Nephron (organoid): ENCODE measurements around the gene ZMIZ1.

Experiments used
- H3K27ac Mint-ChIP-seq, 3 experiments: 2 replicates each; pipeline ENCODE4 v1.8.0; 2020; ENCODE audit warnings: mixed read lengths in 3 of 3, mild to moderate bottlenecking in 2 of 3, moderate library complexity in 1 of 3
- H3K27me3 Mint-ChIP-seq: 2 replicates; pipeline ENCODE4 v1.8.0; 2021; ENCODE audit warnings: low read depth, mild to moderate bottlenecking, moderate library complexity, mixed read lengths
- H3K36me3 Mint-ChIP-seq: 2 replicates; pipeline ENCODE4 v1.8.0; 2020; ENCODE audit warnings: low read depth, mixed read lengths
- H3K4me1 Mint-ChIP-seq: 2 replicates; pipeline ENCODE4 v1.8.0; 2020; ENCODE audit warnings: mixed read lengths
- H3K4me3 Mint-ChIP-seq, 3 experiments: 2 replicates each; pipeline ENCODE4 v1.8.0; 2020; ENCODE audit warnings: mild to moderate bottlenecking in 3 of 3, mixed read lengths in 3 of 3, moderate library complexity in 2 of 3
- H3K9me3 Mint-ChIP-seq: 2 replicates; pipeline ENCODE4 v1.8.0; 2020; ENCODE audit warnings: mixed read lengths
- TF ChIP-seq, protein P1 (sequence below), 3 experiments: fragments of 200-600 bp; sonication (generic); IDR thresholded peaks; one replicate each; pipeline ENCODE4 v1.5.0; 2021; ENCODE audit warnings: antibody characterized with exemption in 3 of 3; ENCODE audit not compliant: unreplicated experiment in 3 of 3

ZMIZ1 gene

DNA sequence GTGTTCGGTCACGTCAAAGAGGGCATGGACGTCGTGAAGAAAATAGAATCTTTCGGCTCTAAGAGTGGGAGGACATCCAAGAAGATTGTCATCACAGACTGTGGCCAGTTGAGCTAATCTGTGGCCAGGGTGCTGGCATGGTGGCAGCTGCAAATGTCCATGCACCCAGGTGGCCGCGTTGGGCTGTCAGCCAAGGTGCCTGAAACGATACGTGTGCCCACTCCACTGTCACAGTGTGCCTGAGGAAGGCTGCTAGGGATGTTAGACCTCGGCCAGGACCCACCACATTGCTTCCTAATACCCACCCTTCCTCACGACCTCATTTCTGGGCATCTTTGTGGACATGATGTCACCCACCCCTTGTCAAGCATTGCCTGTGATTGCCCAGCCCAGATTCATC lies 285.0 kb downstream of the ZMIZ1 start:
- H3K27me3 Mint-ChIP-seq, result no peaks in the 10 kb centered on the region
- peaks cover 4% of the 10 kb centered on the region for H3K9me3 Mint-ChIP-seq
- H3K36me3 Mint-ChIP-seq, result peaks cover 62% of the 10 kb centered on the region
- no peak overlapping the region for H3K4me3 Mint-ChIP-seq
- TF ChIP-seq, protein P1, sequence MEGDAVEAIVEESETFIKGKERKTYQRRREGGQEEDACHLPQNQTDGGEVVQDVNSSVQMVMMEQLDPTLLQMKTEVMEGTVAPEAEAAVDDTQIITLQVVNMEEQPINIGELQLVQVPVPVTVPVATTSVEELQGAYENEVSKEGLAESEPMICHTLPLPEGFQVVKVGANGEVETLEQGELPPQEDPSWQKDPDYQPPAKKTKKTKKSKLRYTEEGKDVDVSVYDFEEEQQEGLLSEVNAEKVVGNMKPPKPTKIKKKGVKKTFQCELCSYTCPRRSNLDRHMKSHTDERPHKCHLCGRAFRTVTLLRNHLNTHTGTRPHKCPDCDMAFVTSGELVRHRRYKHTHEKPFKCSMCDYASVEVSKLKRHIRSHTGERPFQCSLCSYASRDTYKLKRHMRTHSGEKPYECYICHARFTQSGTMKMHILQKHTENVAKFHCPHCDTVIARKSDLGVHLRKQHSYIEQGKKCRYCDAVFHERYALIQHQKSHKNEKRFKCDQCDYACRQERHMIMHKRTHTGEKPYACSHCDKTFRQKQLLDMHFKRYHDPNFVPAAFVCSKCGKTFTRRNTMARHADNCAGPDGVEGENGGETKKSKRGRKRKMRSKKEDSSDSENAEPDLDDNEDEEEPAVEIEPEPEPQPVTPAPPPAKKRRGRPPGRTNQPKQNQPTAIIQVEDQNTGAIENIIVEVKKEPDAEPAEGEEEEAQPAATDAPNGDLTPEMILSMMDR (IDR thresholded peaks at IDR 0.05; ENCODE audit: unreplicated experiment in 3 of 3), result no peak
- H3K4me1 Mint-ChIP-seq, result peaks cover 12% of the 10 kb centered on the region
- H3K27ac Mint-ChIP-seq, result no peak overlapping the region

GRCh38 chr10:79354141-79354540 lies 285.4 kb downstream of the ZMIZ1 start:
- H3K9me3 Mint-ChIP-seq, result peaks cover 4% of the 10 kb centered on the region
- H3K4me3 Mint-ChIP-seq, result no peak overlapping the region
- H3K27ac Mint-ChIP-seq, result no peak overlapping the region
- peaks cover 8% of the 10 kb centered on the region for H3K4me1 Mint-ChIP-seq
- TF ChIP-seq, protein P1 (IDR thresholded peaks at IDR 0.05; ENCODE audit: unreplicated experiment in 3 of 3), result no peak
- H3K36me3 Mint-ChIP-seq, result peaks cover 62% of the 10 kb centered on the region
- H3K27me3 Mint-ChIP-seq, result no peaks in the 10 kb centered on the region

DNA sequence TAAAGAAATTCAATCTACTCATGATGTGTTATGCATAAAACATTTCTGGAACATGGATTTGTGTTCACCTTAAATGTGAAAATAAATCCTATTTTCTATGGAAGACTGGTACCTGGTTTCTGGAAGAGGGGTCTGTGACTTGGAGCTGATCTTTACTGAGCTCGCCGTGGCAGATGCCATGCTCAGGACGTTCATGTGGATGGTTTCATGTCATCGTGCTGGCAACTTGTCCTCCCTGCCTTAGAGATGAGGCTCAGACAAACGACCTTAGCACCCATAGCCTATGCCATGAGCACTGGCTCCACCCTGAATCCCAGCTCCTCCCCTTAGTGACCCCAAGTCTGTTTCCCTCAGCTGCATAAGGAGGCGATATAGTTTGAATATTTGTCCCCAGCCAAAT lies 285.8 kb downstream of the ZMIZ1 start:
- peaks cover 4% of the 10 kb centered on the region for H3K9me3 Mint-ChIP-seq
- H3K36me3 Mint-ChIP-seq, result peaks cover 61% of the 10 kb centered on the region
- H3K27ac Mint-ChIP-seq, result no peak overlapping the region
- H3K4me1 Mint-ChIP-seq, result peaks cover 3% of the 10 kb centered on the region
- H3K27me3 Mint-ChIP-seq, result no peaks in the 10 kb centered on the region
- no peak overlapping the region for H3K4me3 Mint-ChIP-seq
- TF ChIP-seq, protein P1 (IDR thresholded peaks at IDR 0.05; ENCODE audit: unreplicated experiment in 3 of 3), result no peak

- Mint-ChIP-seq H3K36me3 (peaks cover 54% of the 10 kb centered on the region), H3K27me3 (no peaks in the 10 kb centered on the region), H3K9me3 (peaks cover 4% of the 10 kb centered on the region), H3K4me1 (no peaks in the 10 kb centered on the region), H3K4me3 (no peak overlapping the region), H3K27ac (no peak overlapping the region)
- TF ChIP-seq, protein P1 (IDR thresholded peaks at IDR 0.05; ENCODE audit: unreplicated experiment in 3 of 3), result no peak
Observed at GRCh38 chr10:79355420-79356017, 286.8 kb downstream of the ZMIZ1 start.

DNA sequence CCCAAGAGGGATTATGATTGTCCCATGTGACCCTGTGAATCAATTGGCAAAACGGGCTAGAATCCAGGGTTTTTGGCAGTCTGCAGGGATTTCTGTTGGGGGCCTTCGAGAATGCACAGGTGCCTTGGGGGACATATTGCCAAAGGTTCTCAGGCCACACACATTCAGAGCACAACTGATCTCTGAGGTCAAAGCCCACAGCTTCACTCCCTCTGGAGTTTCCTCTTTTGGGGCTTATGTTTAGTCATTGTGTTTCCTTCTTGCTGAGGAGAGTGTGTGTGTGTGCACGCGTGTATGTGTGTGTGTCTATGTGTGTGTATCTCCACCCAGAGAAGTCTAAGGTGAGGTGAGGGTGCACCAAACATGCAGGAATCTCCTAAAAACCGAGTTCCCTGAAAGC lies 287.3 kb downstream of the ZMIZ1 start:
- no peak overlapping the region for H3K27ac Mint-ChIP-seq
- TF ChIP-seq, protein P1 (IDR thresholded peaks at IDR 0.05; ENCODE audit: unreplicated experiment in 3 of 3), result no peak
- H3K4me3 Mint-ChIP-seq, result no peak overlapping the region
- H3K36me3 Mint-ChIP-seq, result peaks cover 54% of the 10 kb centered on the region
- H3K27me3 Mint-ChIP-seq, result no peaks in the 10 kb centered on the region
- no peaks in the 10 kb centered on the region for H3K4me1 Mint-ChIP-seq
- peaks cover 4% of the 10 kb centered on the region for H3K9me3 Mint-ChIP-seq

DNA sequence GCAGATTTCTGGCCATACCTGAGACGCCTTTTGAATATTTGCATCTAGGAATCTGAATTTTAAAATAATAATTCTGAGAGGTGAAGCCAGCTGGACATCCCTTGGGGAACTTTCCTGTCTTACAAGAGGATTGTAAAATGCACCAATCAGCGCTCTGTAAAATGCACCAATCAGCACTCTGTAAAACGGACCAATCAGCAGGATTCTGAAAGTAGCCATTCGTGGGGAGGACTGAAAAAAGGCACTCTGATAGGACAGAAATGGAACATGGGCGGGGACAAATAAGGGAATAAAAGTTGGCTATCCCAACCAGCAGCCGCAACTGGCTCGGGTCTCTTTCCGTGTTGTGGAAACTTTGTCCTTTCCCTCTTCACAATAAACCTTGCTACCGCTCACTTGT lies 288.4 kb downstream of the ZMIZ1 start:
- no peaks in the 10 kb centered on the region for H3K4me1 Mint-ChIP-seq
- H3K27me3 Mint-ChIP-seq, result peaks cover 4% of the 10 kb centered on the region
- peaks cover 4% of the 10 kb centered on the region for H3K9me3 Mint-ChIP-seq
- no peak overlapping the region for H3K27ac Mint-ChIP-seq
- H3K4me3 Mint-ChIP-seq, result no peak overlapping the region
- TF ChIP-seq, protein P1 (IDR thresholded peaks at IDR 0.05; ENCODE audit: unreplicated experiment in 3 of 3), result no peak
- H3K36me3 Mint-ChIP-seq, result peaks cover 47% of the 10 kb centered on the region
